Renal cortex interstitium (tissue), 11 donors: ENCODE results near the gene EPN3. TPM values are rescaled to one million over a fixed set of nuclear protein-coding genes. Genes with fewer than 3 reads are reported as not detected.

Experiments
- DNase-seq, 11 donors: peaks; one replicate each; pipeline ENCODE4 v3.0.0-alpha.2; 2013; ENCODE audit warnings: low read depth in 9 of 11, low spot score in 4 of 11; ENCODE audit errors: extremely low read depth in 1 of 11
- polyA plus RNA-seq, 3 donors: library from polyadenylated mRNA; unstranded; fragments of 120-200 nt; gene quantifications; one replicate each; pipeline ENCODE4 v1.2.1, GENCODE V29; 2013; ENCODE audit not compliant: insufficient read length in 3 of 3

Gene EPN3
- polyA plus RNA-seq, 3 donors: 5.9 to 15.0 (median 13.4) TPM

DNA sequence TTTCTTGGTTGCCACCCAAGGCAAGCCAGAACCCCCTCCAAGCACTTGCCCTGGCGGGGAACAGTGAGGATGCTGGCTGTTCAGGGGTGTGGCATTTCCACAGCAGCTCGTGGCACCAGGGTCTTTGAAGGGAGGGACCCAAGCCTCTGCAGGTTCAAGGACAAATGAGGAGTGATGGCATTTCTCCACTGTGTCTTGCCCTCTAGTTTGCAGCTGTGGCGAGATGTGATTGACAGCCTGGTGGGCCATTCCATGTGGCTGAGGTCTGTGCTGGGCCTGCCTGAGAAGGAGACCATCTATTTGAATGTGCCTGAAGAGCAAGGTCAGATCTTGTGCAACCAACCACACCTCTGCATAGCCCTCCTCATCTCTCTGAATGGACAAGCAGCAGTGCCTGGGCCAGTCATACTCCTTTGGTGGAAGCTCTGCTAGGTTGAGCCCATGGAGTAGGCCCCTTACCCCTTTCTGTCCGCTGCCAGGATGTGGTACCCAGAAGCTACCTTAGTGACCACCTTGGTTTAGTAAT lies 4.5 kb upstream of the EPN3 start:
- no peak for DNase-seq

DNA sequence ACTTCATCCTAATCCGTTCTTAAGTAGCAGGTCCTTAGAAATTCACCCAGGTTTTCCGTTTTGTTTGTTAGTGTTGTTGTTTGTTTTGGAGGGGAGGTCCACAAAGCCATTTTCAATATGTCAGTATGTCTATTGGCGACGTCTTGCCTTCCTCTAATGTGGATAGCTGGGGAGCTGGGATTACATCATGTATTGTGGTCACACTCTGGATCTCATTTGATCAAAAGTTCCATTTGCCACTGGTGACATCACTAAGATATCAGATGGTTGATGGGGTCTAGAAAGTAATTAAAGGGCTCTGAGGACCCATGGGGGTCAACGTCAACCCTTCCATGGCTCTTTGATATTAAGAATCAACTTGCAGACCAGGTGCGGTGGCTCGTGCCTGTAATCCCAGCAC lies 2.7 kb upstream of the EPN3 start:
- no peak for DNase-seq

DNA sequence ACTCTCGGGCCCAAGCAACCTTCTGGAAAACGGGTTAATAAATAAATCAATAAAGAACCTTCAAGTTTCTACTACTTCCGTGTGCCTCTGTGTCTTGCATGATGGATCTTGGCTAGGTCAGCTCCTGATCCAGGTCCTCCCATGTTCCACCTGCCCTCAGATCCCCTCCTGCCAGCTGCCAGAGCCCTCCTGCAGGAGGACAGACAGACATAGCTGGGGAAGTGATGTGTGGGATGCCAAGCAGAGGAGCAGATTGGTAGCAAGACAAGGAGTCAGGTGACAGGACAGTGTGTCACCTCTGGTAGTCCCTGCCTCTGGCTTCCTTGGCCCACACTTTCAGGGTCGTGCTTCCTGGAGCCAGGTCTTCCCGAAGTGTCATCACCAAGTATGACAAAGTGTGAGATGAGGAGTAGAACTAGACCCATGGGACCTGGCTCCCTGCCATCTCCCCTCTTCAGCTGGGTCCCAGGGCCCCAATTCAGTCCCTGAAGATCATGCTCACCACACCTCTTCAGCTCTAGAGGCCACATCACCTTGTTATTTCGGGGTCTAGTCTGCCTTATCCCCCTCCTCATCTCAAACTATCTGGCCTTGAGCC lies 1.0 kb upstream of the EPN3 start:
- DNase-seq: no peak

DNA sequence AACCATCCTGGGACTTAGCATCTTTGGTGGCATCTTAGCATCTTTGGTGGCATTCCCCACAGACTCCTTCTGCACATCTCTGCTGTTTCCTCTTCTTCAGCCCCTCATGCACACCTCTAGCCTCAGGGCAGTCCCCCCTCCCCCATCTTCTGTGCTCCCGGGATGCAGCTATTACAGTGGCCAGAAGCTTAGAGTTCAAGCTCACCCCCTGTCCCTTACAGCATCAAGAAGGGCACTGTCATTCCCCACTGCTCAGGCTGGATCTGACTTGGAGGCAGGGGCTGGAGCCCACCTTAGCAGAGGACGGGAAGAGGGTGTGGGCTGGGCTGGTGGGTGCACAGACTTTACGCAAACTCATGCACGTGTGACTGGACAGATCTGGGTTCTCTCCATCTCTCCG lies 650 bp downstream of the EPN3 start:
- no peak for DNase-seq

DNA sequence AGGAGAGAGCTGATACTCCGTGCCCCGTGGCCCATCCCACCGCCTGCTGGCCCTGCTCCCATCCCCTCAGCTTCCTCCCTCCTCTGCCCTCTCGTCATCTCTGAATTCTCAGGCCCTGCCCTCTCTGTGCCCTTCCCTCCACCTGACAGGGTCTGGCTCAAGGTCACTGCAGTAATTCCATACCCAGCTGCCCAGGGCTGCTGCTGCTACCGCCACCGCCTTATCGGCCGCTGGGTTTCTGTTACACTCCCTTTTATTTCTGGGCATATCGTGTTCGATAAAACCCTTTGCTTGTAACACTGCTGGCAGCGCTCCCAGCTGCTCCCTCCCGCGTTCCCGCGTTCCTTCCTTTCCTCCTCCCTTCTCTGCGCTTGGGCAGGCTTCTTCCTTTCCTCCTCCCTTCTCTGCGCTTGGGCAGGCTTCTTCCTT lies 1.2 kb downstream of the EPN3 start:
- peak in 3 of 11 donors; percentile 45 to 63 (median 49) for DNase-seq

DNA sequence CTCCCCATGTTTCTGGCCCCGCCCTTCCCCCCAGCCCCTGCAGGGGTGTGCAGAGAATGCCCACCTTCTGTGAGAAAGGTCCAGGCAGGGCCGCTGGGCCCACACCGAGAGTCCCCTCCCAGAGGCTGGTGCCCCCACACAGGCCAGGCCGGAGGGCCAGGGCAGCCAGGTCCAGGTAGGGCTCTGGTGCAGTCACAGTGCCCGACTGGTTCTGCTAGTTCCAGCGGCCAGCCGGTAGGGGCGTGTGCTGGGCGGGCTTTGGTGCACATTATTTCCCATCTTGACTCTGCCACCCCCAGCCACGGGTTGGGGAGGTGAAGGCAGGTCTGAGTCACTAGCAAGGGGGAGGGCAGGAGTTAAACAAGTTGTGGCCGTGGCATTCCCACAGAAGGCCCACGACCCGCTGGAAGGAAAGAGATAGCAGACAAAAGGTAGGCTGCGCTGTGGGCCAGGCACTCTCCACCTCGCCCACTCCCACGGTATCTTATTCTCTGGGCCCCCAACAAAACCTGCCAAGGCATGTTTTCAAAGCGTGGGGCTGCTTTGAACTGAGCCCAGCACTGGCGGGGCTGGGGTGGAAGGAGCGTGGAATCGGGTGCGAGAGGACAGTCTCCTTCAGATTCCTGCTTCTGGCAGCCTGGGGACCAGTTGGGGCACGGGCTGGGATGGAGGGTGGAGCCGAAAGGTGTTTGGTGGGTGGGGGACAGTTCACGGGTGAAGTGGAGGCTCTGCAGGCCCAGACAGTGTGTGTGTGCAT lies 1.9 kb downstream of the EPN3 start:
- DNase-seq: no peak

DNA sequence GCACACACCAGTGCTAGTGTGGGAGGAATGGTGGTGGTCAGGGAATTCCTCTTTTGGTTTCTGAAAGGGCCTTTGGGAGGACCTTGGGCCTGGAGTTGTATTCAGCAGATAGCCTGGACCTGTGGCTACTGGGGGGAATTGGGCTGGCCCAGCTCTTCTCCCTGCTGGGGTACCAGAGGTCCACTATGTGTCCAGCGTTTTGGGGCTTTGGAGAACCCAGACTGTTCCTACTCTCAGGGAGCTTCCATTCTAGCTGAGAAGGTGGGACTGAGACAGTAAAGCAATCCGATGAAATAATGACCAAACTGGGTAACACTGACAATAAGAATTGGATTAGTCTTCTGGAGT lies 2.4 kb downstream of the EPN3 start:
- no peak for DNase-seq

DNA sequence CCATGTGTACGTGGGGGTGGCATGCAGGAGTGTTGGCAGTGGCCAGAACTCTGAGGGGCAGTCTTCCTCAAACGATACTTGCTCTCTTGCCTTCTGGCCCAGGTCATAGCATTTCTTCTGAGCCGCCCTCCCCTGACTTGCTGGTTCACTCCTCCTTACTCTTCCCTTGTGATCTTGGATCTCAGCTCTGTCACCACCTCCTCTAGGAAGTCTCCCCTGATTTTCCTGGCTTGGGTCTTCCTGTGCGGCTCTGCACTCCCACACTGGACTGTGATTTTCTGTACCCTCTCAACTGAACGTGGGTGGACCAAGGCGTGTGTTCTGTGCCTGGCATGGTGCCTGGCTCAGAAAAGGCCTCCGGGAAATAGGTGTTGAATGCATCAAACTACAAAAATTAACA lies 2.9 kb downstream of the EPN3 start:
- no peak for DNase-seq

DNA sequence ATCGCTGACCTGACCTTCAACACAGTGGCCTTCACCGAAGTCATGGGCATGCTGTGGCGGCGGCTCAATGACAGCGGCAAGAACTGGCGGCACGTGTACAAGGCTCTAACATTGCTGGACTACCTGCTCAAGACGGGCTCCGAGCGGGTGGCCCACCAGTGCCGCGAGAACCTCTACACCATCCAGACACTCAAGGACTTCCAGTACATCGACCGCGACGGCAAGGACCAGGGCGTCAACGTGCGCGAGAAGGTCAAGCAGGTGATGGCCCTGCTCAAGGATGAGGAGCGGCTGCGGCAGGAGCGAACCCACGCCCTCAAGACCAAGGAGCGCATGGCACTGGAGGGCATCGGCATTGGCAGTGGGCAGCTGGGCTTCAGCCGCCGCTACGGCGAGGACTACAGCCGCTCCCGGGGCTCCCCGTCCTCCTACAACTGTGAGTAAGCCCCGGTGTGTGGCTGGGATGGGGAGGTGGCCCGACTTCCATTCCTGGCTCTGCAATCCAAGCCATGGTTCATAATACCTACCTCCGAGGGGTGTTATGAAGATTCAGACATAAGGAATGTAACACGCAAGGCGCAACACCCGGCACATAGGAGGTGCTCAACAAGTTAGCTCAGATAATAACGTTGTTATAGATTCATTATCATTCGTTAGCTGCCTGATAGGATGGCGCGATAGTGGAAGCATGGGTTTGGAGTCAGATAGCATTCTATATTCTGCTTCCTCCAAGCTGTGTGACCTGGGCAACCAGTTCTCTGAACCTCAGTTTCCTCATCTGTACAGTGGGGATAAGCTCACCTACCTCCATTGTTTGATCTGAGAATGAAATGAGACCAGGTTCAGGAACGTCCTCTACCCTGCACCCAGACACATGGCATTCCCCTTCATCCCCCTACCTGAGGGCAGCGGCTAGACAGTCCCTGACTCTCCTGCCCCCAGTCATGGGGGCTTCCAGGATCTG lies 4.4 kb downstream of the EPN3 start:
- no peak for DNase-seq

DNA sequence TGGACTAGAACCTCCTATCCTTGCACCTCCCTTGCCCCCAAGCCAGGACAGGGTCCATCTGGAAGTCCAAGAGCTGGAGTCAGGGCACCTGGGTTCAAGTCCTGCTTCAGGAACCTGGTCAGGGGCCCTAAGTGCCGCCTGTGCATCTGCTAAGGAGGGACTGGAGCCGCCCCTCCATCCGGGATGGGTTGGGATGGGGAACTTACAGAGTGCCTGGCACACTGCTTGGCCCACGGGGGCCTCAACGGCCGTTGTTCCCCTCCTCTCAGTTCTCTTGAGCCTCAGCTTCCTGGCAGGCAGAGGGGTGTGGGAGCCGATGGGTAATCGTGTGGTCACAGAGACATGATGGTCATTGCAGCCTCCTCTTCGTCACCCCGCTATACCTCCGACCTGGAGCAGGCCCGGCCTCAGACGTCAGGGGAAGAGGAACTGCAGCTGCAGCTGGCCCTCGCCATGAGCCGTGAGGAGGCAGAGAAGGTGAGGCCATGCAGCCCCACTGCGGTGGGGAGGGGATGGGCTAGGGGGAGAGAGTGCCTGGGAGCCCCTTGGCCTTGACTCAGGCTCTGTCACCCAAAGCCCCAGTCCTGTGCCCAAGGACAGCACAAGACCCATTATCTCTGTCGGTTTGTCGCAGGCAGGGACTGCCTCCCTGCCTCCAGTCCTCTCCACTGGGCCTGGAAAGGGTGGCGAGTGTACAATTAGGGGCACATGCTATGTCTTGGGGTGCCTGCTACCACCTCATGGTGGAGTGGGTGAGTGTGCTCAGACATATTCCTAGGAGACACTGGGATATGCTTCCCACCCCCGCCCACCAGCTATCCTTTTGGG lies 5.4 kb downstream of the EPN3 start:
- no peak for DNase-seq

DNA sequence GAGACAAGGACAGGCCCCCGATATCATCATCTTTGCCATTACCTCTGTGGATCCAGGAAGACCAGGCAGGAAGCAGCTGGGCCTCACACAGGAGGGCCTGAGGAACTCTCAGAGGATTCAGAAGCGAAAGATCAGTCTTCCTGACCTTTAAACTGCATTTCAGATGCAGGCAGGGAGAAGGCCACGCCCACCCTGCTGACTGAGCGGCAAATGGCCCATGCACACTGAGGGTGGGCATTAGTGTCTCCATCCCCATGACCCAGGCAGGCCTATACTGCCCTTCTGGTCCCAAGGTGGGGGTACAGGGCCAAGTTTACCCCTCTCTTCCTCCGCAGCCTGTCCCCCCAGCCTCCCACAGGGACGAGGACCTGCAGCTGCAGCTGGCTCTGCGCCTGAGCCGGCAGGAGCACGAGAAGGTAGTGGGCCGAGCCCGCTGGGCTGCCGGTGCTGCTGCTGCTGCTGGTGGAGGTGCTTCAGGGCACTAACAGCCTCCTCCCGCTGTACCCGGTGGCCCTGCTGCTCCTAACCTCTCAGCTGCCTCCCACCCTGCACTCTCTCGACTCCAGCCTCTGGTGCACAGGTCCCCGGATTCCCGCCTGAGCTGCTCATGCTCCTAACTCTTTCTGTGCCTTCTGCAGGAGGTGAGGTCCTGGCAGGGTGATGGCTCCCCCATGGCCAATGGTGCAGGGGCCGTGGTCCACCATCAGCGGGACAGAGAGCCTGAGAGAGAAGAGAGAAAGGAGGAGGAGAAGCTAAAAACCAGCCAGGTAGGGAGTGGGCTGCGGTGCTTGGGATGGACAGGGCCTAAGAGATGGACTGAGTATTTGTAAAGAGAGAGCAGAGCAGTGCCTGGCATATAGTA lies 6.2 kb downstream of the EPN3 start:
- DNase-seq: no peak

DNA sequence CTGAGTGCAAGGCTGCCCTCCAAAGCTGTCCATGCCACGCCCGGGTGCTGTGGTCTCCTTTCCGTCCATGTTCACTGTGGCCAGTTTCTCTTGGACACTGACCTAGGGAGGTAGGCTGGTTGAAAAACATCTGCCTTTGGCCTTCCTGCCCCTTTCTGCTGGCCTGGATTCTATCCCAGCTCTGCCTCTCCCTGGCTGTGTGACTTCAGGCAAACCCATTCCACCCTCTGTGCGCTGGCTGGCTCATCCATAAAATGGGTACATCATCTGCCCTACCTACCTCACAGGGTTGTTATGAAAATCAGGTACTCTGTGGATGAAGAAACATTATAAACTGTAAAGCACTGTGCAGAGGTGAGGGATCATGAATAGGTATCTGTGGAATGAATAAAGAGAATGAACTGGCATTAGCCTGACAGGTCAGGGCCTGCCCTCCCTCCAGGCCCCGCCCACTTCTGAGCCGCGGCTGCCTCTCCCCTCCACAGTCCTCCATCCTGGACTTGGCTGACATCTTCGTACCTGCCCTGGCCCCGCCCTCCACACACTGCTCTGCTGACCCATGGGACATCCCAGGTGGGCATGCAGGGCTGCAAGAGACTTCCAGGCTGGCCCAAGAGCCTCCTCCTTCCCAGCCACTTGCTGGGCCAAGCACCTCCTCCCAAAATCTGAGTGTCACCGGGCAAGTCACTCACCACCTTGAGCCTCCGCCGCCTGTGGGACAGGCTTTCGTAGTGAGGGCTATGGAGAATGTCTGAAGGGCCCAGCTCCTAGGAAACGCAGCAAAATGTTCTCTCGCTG lies 7.4 kb downstream of the EPN3 start:
- no peak for DNase-seq

DNA sequence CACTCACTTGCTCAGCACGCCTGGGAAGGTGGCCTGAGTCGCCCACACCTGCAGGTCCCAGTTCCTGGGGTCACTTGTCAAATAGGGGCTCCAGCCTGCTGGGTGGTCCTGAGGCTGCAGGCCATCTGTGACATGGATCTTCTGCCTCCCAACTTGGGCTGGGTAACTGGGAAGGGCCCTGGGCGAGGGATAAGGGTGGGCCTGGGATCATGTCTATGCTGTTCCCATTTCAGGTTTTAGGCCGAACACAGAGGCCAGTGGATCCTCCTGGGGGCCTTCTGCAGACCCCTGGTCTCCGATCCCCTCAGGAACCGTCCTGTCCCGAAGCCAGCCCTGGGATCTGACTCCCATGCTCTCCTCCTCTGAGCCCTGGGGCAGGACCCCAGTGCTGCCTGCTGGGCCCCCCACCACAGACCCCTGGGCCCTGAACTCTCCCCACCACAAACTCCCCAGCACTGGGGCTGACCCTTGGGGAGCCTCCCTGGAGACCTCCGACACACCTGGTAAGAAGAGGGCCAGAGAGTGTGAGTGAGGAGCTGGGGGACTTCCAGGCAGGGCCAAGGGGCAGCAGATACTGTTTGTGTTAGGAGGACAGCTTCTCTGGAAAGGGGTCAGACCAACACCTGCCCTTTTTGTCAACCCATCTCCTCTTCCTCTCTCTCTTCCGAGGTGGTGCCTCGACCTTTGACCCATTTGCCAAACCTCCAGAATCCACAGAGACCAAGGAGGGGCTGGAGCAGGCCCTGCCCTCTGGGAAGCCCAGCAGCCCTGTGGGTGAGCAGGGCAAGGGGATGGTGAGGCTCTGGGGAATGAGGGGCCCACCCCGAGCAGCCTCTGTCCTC lies 8.2 kb downstream of the EPN3 start:
- DNase-seq: no peak

DNA sequence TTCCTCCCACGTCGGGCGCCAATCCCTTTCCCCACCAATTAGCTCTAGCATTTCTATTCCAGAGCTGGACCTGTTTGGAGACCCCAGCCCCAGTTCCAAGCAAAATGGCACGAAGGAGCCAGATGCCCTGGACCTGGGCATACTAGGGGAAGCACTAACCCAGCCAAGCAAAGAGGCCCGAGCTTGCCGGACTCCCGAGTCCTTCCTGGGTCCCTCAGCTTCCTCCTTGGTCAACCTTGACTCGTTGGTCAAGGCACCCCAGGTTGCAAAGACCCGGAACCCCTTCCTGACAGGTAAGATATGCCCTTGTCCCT lies 8.8 kb downstream of the EPN3 start:
- DNase-seq: no peak

DNA sequence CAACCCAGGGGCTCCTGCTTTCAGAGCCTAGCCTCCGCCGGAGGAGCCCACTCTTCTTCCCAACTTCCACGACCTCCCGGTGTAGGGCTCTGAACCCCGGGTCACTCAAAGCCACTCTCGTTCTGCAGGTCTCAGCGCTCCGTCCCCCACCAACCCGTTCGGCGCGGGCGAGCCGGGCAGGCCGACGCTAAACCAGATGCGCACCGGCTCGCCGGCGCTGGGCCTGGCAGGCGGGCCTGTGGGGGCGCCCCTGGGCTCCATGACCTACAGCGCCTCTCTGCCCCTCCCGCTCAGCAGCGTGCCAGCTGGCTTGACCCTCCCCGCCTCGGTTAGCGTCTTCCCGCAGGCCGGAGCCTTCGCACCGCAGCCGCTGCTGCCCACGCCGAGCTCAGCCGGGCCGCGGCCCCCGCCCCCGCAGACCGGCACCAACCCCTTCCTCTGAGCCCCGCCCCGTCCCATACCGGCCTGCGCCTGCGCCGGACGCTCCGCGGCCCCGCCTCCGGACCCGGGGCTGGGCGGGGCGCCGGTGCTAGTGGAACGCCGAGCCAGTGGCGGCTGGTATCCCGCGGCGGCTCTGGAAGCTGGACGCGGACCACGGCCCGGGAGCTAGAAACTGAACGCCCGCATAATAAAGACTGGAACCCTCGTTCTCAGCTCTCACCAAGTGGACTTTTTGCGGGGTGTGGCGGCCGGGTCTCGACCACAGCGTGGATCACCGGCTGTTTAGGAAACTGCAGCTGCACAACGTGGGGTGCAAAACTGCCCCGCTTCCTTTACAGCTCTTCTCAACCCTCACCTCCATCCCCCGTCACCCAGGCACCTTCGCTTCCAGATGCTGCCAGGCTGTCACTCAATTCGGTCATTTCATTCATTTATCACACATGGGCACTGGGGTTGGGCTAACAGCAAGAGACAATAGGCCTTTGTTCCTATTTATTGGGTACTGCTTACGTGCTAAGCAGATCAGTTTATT lies 9.5 kb downstream of the EPN3 start:
- DNase-seq: peak in 4 of 11 donors; percentile 83 to 85 (median 84)
